OCI-LY7 (cell line): ENCODE data around the gene ID3. TPM values are rescaled to one million over a fixed set of nuclear protein-coding genes. Genes with fewer than 3 reads are reported as not detected.

Experiments used
- BruUV-seq: library from RNA; stranded (reverse); fragments of 400-500 nt; replicated peaks from 2 replicates; lab custom pipeline; 2021; lab: Mats Ljungman, UMichigan
- CTCF ChIA-PET: fragments of 300-600 bp; sonication (Branson Sonifier 250); formaldehyde crosslinking; loops from one replicate; lab custom pipeline; 2022; ENCODE audit warnings: antibody characterized with exemption; ENCODE audit not compliant: unreplicated experiment; lab: Charles Lee
- POLR2A ChIA-PET: fragments of 300-600 bp; sonication (Branson Sonifier 250); formaldehyde crosslinking; loops from one replicate; lab custom pipeline; 2022; ENCODE audit warnings: antibody characterized with exemption; lab: Charles Lee
- DNase-seq: peaks from one replicate; pipeline ENCODE4 v3.0.0-alpha.2; 2015; ENCODE audit warnings: low spot score
- H2AFZ ChIP-seq: fragments of 200-600 bp; sonication (generic), shearing (Covaris generic); 2 replicates; pipeline ENCODE4 v1.6.1; 2014; ENCODE audit warnings: mild to moderate bottlenecking, antibody characterized with exemption, low read length, moderate library complexity
- H3K27ac ChIP-seq: fragments of 200-600 bp; sonication (generic); 2 replicates; pipeline ENCODE4 v1.5.1; 2014; ENCODE audit warnings: mixed run types, low read depth, mild to moderate bottlenecking, moderate library complexity, low read length, inconsistent platforms; ENCODE audit not compliant: poor library complexity, severe bottlenecking
- H3K36me3 ChIP-seq: fragments of 200-600 bp; sonication (generic); 2 replicates; pipeline ENCODE4 v1.6.1; 2014; ENCODE audit warnings: mild to moderate bottlenecking, antibody characterized with exemption, low read length, moderate library complexity, mixed read lengths; ENCODE audit not compliant: insufficient read depth
- H3K4me1 ChIP-seq: fragments of 200-600 bp; sonication (generic); 2 replicates; pipeline ENCODE4 v1.5.1; 2014; ENCODE audit warnings: mild to moderate bottlenecking, low read length; ENCODE audit not compliant: insufficient read depth, poor library complexity, severe bottlenecking
- H3K4me2 ChIP-seq: fragments of 200-600 bp; sonication (generic); 2 replicates; pipeline ENCODE4 v1.6.1; 2014; ENCODE audit warnings: mild to moderate bottlenecking, low read length
- H3K4me3 ChIP-seq: fragments of 200-600 bp; sonication (generic); 2 replicates; pipeline ENCODE4 v1.5.1; 2014; ENCODE audit warnings: mild to moderate bottlenecking, low read depth, low read length; ENCODE audit not compliant: poor library complexity, severe bottlenecking
- H3K79me2 ChIP-seq: fragments of 200-600 bp; sonication (generic); 2 replicates; pipeline ENCODE4 v1.6.1; 2016; ENCODE audit warnings: low read depth, mild to moderate bottlenecking, low read length, moderate library complexity, mixed read lengths; ENCODE audit not compliant: insufficient read depth
- H3K9me2 ChIP-seq: fragments of 200-600 bp; sonication (generic); 2 replicates; pipeline ENCODE4 v1.6.1; 2016; ENCODE audit warnings: mild to moderate bottlenecking, low read length, mixed read lengths; ENCODE audit not compliant: insufficient read depth
- H3K9me3 ChIP-seq: fragments of 200-600 bp; sonication (generic); 2 replicates; pipeline ENCODE4 v1.6.1; 2014; ENCODE audit warnings: mild to moderate bottlenecking, mixed run types, low read length, mixed read lengths
- H4K20me1 ChIP-seq: fragments of 200-600 bp; sonication (generic); 2 replicates; pipeline ENCODE4 v1.6.1; 2014; ENCODE audit warnings: mild to moderate bottlenecking, antibody characterized with exemption, low read length, moderate library complexity, mixed read lengths; ENCODE audit not compliant: insufficient read depth
- CTCF ChIP-seq: fragments of 200-600 bp; sonication (generic); conservative IDR thresholded peaks from 2 replicates; pipeline ENCODE4 v1.5.1; 2014; ENCODE audit warnings: mild to moderate bottlenecking, antibody characterized with exemption, low read length, moderate library complexity, mixed read lengths
- EZH2phosphoT487 ChIP-seq: fragments of 200-600 bp; sonication (generic); IDR thresholded peaks from 2 replicates; pipeline ENCODE4 v1.6.1; 2018; ENCODE audit warnings: low read depth, borderline replicate concordance, mild to moderate bottlenecking, mixed run types, antibody characterized with exemption, low read length, moderate library complexity, mixed read lengths
- intact Hi-C: fragments of 100-400 bp; cut with micrococcal nuclease; formaldehyde crosslinking; loops from one replicate; pipeline ENCODE4 v1.10.0; 2022; ENCODE audit not compliant: unreplicated experiment
- total RNA-seq, 2 experiments: library from RNA; depleted of rRNA in 1 of 2; stranded (reverse); fragments of >200 nt in 1 of 2; shearing (Covaris generic) in 1 of 2; gene quantifications; 2 replicates each; pipeline ENCODE4 v1.2.3, GENCODE V29; 2014 to 2022

The ID3 gene
- total RNA-seq, 2 experiments from 2014 or later = 629 to 1,658 TPM

GRCh38 chr1:23525558-23526250, 33.6 kb downstream of the ID3 start:
- TF ChIP-seq CTCF (no peak), EZH2phosphoT487 (no peak)
- Histone ChIP-seq H2AFZ (no peak overlapping the region), H3K79me2 (peaks cover 100% of the 10 kb centered on the region), H3K4me2 (peak overlapping the region; percentile 90), H3K36me3 (peaks cover 98% of the 10 kb centered on the region), H3K27ac (peak overlapping the region; percentile 98), H3K9me3 (no peaks in the 10 kb centered on the region), H3K4me1 (peaks cover 61% of the 10 kb centered on the region), H4K20me1 (peaks cover 22% of the 10 kb centered on the region), H3K4me3 (peak overlapping the region; percentile 84), H3K9me2 (no peaks in the 10 kb centered on the region)
- intact Hi-C loops = loop anchor here (1.0 to 10.0 kb wide), 6 partner anchors 14 to 1217 kb away; partner anchors contain the start of genes ASAP3 and HNRNPR
- ChIA-PET POLR2A (interaction anchor here (0.6 to 6.3 kb wide), 17 partner anchors 11 to 1715 kb away, joined by 3 to 35 read pairs (median 4); partner anchors contain the start of genes HNRNPR, ID3 and ZNF436), CTCF (interaction anchor here (0.5 to 2.0 kb wide), 2 partner anchors 10 to 41 kb away, joined by 7 read pairs; no protein-coding TSS in a partner anchor)
- DNase-seq = peak; percentile 92
- BruUV-seq = TSS peak; percentile 41

- Histone ChIP-seq H3K4me3 (peak overlapping the region; percentile 84), H3K4me2 (peak overlapping the region; percentile 90), H3K27ac (peak overlapping the region; percentile 98), H2AFZ (no peak overlapping the region), H3K9me2 (no peaks in the 10 kb centered on the region), H4K20me1 (peaks cover 22% of the 10 kb centered on the region), H3K36me3 (peaks cover 98% of the 10 kb centered on the region), H3K79me2 (peaks cover 99% of the 10 kb centered on the region), H3K4me1 (peaks cover 61% of the 10 kb centered on the region), H3K9me3 (no peaks in the 10 kb centered on the region)
- BruUV-seq = no TSS peak
- TF ChIP-seq EZH2phosphoT487 (no peak), CTCF (no peak)
- intact Hi-C loops = loop anchor here (1.0 to 10.0 kb wide), 6 partner anchors 14 to 1217 kb away; partner anchors contain the start of genes ASAP3 and HNRNPR
- ChIA-PET POLR2A (interaction anchor here (0.5 to 6.3 kb wide), 25 partner anchors 11 to 1714 kb away, joined by 3 to 35 read pairs (median 4); partner anchors contain the start of genes HNRNPR, ID3 and ZNF436), CTCF (interaction anchor here (0.5 to 2.0 kb wide), 4 partner anchors 9 to 41 kb away, joined by 3 to 7 read pairs (median 5); no protein-coding TSS in a partner anchor)
- peak; percentile 89 for DNase-seq
These were observed 34.4 kb downstream of the ID3 start for GRCh38 chr1:23524716-23525401.
